NB4 (cell line): ENCODE data around the gene SPATA9.

Experiments
- DNase-seq: peaks from one replicate; pipeline ENCODE4 v3.0.0; 2010; ENCODE audit warnings: low read depth
- H3K4me3 ChIP-seq: one replicate; pipeline ENCODE4 v1.5.1; 2011; ENCODE audit warnings: mild to moderate bottlenecking, low read depth, low read length, moderate library complexity
- MYC ChIP-seq: IDR thresholded peaks from 2 replicates; pipeline ENCODE4 v1.6.1; 2011; ENCODE audit warnings: low read depth, low read length
- POLR2A ChIP-seq: IDR thresholded peaks from 2 replicates; pipeline ENCODE4 v1.6.1; 2011; ENCODE audit warnings: mild to moderate bottlenecking; ENCODE audit not compliant: insufficient read length; ENCODE audit errors: extremely low read depth
- TF ChIP-seq, protein P1 (sequence below): IDR thresholded peaks from 2 replicates; pipeline ENCODE4 v1.6.1; 2011; ENCODE audit warnings: low read depth, low read length
- TF ChIP-seq, protein P2 (sequence below): IDR thresholded peaks from one replicate; pipeline ENCODE4 v1.5.1; 2012; ENCODE audit warnings: low read depth, low read length

SPATA9 gene, protein sequence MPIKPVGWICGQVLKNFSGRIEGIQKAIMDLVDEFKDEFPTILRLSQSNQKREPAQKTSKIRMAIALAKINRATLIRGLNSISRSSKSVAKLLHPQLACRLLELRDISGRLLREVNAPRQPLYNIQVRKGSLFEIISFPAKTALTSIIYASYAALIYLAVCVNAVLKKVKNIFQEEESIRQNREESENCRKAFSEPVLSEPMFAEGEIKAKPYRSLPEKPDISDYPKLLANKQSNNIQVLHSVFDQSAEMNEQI

DNA sequence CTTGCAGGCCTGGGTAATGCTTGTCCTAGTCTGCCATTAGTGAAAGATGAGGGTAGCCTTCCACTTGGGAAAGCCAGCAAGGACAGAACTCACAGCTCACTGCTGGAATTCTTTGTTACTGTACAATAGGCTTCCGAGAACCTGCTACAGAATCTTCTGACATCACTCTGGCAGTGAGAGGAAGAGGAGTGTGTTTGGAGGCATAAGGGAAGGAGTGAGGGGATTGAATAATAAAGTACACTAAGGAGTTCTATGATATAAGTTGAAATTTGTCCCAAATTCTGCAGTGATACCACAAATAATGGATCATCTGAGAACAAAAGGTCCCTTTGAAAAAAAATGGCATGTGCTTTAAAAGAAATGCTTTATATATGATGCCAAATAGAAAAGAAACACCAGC, at the start of gene SPATA9:
Gene SPATA9 (minus strand): TSS at position 101 of the 400 bp plus-strand sequence. CDS start 137 bp downstream, outside the sequence.
- DNase-seq, result no peak
- no peak within 1 kb of the TSS for H3K4me3 ChIP-seq
- TF ChIP-seq POLR2A (no peak), MYC (no peak)
- TF ChIP-seq, protein P1, sequence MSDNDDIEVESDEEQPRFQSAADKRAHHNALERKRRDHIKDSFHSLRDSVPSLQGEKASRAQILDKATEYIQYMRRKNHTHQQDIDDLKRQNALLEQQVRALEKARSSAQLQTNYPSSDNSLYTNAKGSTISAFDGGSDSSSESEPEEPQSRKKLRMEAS, result no peak
- TF ChIP-seq, protein P2, sequence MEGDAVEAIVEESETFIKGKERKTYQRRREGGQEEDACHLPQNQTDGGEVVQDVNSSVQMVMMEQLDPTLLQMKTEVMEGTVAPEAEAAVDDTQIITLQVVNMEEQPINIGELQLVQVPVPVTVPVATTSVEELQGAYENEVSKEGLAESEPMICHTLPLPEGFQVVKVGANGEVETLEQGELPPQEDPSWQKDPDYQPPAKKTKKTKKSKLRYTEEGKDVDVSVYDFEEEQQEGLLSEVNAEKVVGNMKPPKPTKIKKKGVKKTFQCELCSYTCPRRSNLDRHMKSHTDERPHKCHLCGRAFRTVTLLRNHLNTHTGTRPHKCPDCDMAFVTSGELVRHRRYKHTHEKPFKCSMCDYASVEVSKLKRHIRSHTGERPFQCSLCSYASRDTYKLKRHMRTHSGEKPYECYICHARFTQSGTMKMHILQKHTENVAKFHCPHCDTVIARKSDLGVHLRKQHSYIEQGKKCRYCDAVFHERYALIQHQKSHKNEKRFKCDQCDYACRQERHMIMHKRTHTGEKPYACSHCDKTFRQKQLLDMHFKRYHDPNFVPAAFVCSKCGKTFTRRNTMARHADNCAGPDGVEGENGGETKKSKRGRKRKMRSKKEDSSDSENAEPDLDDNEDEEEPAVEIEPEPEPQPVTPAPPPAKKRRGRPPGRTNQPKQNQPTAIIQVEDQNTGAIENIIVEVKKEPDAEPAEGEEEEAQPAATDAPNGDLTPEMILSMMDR, result no peak

- peak; percentile 77 for DNase-seq
- TF ChIP-seq POLR2A (no peak), MYC (0 out of 2 replicates have a peak, but pooled peaks have one; percentile 15)
- H3K4me3 ChIP-seq, result peak overlapping the region; percentile 87
These were observed 49.1 kb upstream of the SPATA9 start for GRCh38 chr5:95731571-95732554.

DNA sequence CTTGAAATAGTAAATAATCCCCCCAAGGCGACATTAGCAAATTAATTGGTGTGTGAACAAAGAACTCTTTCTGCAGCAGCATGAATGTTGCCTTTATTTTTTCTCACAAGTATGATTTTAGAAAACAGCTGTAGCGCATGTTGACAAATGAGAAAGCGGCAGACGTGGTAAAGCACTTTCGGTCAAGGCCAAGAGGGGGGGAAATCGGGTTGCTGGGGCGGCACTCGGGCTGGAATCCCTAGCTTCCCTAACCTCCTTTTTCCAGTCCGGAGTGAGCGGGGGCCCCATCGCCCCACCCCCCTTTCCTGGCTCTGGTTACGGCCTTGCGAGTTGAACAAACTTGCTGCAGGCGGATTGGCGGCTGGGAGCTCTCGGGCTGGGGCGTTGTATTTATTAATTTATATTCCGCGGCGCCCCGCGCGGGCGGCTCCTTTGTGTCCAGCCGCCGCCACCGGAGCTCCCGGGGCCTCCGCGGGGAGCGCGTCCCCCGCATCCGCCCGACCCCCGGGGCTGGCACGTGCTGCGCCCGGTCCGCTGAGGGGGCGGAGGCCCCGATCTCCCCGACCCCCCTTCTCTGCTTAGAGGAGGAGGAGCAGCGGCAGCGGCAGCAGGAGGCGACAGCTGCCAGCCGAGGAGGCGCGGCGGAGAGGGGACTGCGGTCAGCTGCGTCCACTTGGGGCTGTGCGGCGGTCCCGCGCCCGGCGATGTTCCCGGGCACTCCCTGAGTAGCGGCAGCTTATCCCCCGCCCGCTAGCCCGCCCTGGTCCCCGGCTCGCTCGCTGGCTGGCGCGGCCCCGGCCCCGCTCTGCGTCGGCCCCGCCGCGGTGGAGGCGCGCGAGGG, 48.2 kb upstream of the SPATA9 start, which contains the start of gene RHOBTB3:
Gene RHOBTB3 (plus strand): TSS at position 607 of the 841 bp plus-strand sequence. CDS start 347 bp downstream, outside the sequence.
- TF ChIP-seq, protein P2, result no peak
- TF ChIP-seq MYC (peak; percentile 76), POLR2A (peak; percentile 62)
- TF ChIP-seq, protein P1, result peak; percentile 83
- DNase-seq, result peak; percentile 87
- H3K4me3 ChIP-seq, result peak within 1 kb of the TSS; percentile 87

DNA sequence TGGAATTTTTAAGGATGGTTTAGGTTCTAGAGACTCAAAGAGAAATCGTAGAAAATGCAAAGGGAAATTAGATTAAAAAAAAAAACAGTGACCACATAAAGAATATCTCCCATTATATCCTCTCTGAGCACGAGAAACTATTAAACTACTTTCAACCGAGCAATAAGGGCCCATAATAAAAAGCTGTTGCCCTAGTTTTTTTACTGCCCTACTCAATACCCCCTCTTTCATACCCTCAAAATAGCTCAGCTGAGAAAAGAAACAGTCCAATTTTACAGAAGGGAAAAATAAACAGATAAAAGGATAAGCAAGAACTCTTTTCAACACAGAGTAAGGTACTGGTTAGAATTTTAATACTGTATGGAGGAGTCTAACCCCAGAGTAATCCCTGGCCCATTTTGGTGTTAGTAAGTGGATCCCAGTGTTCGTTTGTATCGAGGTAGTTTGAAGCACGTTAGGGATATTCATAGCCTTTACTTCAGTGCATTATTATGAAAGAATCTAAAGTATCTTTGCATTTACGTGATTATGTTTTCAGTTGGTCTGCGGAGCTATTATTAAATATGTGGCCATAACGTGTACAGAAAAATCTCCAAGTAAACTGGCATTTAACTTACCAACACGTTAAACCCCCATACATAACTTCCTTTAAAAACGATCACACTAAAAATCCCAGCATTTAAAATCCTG, 47.4 kb upstream of the SPATA9 start:
- peak overlapping the region; percentile 87 for H3K4me3 ChIP-seq
- TF ChIP-seq MYC, result no peak
- TF ChIP-seq, protein P1, result no peak
- TF ChIP-seq, protein P2, result no peak
- no peak for TF ChIP-seq POLR2A
- DNase-seq, result peak; percentile 18

- TF ChIP-seq, protein P2, result no peak
- TF ChIP-seq MYC, result no peak
- TF ChIP-seq, protein P1, result no peak
- no peak for TF ChIP-seq POLR2A
- DNase-seq, result no peak
- no peak overlapping the region for H3K4me3 ChIP-seq
These were observed 46.6 kb upstream of the SPATA9 start for GRCh38 chr5:95729115-95730010.
